K562 (cell line): Measurements from ENCODE around the gene GLYAT.

ENCODE experiments used
- ARNT ChIP-seq, 2 experiments: fragments of 450-650 bp; IDR thresholded peaks; 2 replicates each; pipeline ENCODE4 v1.6.1; 2016; ENCODE audit warnings: mild to moderate bottlenecking in 1 of 2
- ATF6 ChIP-seq: sonication (generic); formaldehyde crosslinking; IDR thresholded peaks from 2 replicates; pipeline ENCODE4 v1.4.0; 2020; ENCODE audit warnings: mild to moderate bottlenecking, missing genetic modification reagents
- E2F8 ChIP-seq: fragments of 450-650 bp; IDR thresholded peaks from 2 replicates; pipeline ENCODE4 v1.7.1; 2018; ENCODE audit warnings: mild to moderate bottlenecking, low read depth; ENCODE audit not compliant: partially characterized antibody
- EP300 ChIP-seq: IDR thresholded peaks from 2 replicates; pipeline ENCODE4 v1.6.1; 2012; ENCODE audit warnings: low read length, improper control_type of control experiment
- LEF1 ChIP-seq: fragments of 450-650 bp; IDR thresholded peaks from 2 replicates; pipeline ENCODE4 v1.6.1; 2016; ENCODE audit warnings: mild to moderate bottlenecking
- MCM7 ChIP-seq, 2 experiments: fragments of 450-650 bp; IDR thresholded peaks; 2 replicates each; pipeline ENCODE4 v1.6.1; 2016 to 2018
- MYC ChIP-seq, 2 experiments: fragments of 250-450 bp in 1 of 2; sonication (Bioruptor Pico) in 1 of 2; IDR thresholded peaks; 2 replicates each; pipeline versions ENCODE4 v1.5.1 to v1.6.1; 2012 to 2021; ENCODE audit warnings: low read depth in 2 of 2, borderline replicate concordance in 1 of 2, improper control_type of control experiment in 1 of 2, low read length in 1 of 2, mild to moderate bottlenecking in 1 of 2, moderate library complexity in 1 of 2
- NRF1 ChIP-seq, 2 experiments: fragments of 450-650 bp; IDR thresholded peaks in 1 of 2; conservative IDR thresholded peaks in 1 of 2; 2 replicates each; pipeline ENCODE4 v1.6.1; 2014; ENCODE audit warnings: mild to moderate bottlenecking in 2 of 2
- RAD21 ChIP-seq, 2 experiments: fragments of 250-450 bp in 1 of 2; fragments of 450-650 bp in 1 of 2; sonication (Bioruptor Pico) in 1 of 2; formaldehyde crosslinking in 1 of 2; IDR thresholded peaks in 1 of 2; conservative IDR thresholded peaks in 1 of 2; 2 replicates each; pipeline versions ENCODE4 v1.4.0 to v1.8.0; 2020 to 2022; ENCODE audit warnings: mild to moderate bottlenecking in 2 of 2, moderate library complexity in 1 of 2
- ZNF143 ChIP-seq: sonication (generic); formaldehyde crosslinking; IDR thresholded peaks from 2 replicates; pipeline ENCODE4 v1.9.0; 2022; ENCODE audit warnings: mild to moderate bottlenecking, missing genetic modification reagents

- TF ChIP-seq LEF1 (no peak), MYC (IDR thresholded peaks at IDR 0.05; ENCODE audit: low read depth, low read length) (no peak), MYC (CRISPR knock-in tag; IDR thresholded peaks at IDR 0.05; ENCODE audit: borderline replicate concordance, low read depth) (no peak), ATF6 (CRISPR knock-in tag) (no peak), ARNT (IDR thresholded peaks at IDR 0.05) (no peak), MCM7 (IDR thresholded peaks at IDR 0.05) (no peak), ZNF143 (CRISPR knock-in tag) (no peak), RAD21 (CRISPR knock-in tag; conservative IDR thresholded peaks at IDR 0.05 in 1 of 2, IDR thresholded peaks at IDR 0.05 in 1 of 2) (no peak), NRF1 (conservative IDR thresholded peaks at IDR 0.05 in 1 of 2, IDR thresholded peaks at IDR 0.05 in 1 of 2) (no peak), EP300 (no peak), E2F8 (no peak)
Observed at GRCh38 chr11:58676563-58677135, 55.1 kb downstream of the GLYAT start.
